ENCODE measurements around the gene CCSER1. TPM values are rescaled to one million over a fixed set of nuclear protein-coding genes. Genes with fewer than 3 reads are reported as not detected.

CCSER1 gene
- total and polyA plus RNA-seq, 2 of the 8 experiments (the other 6 are each of a cell fraction or from before 2014, with no cell fraction given) = 0.26 to 0.84 TPM

GRCh38 chr4:90643156-90643555 lies 516.0 kb downstream of the CCSER1 start:
- H3K23me2 ChIP-seq (ENCODE audit: low read depth, low read length) = no peaks in the 10 kb centered on the region
- H4K5ac ChIP-seq (ENCODE audit: insufficient read length, low read depth, low read length) = no peak overlapping the region
- H2BK5ac ChIP-seq (ENCODE audit: low read depth, low read length) = no peak overlapping the region
- TF ChIP-seq RBBP5 (IDR thresholded peaks at IDR 0.05; ENCODE audit: borderline replicate concordance, low read depth, low read length) = no peak
- no peak for TF ChIP-seq POLR2AphosphoS5 (IDR thresholded peaks at IDR 0.05; ENCODE audit: low read depth, low read length)
- TF ChIP-seq NANOG (IDR thresholded peaks at IDR 0.05; ENCODE audit: insufficient read depth, low read depth, low read length, poor library complexity, severe bottlenecking) = no peak
- no peak for TF ChIP-seq CEBPB (IDR thresholded peaks at IDR 0.05; ENCODE audit: low read depth, low read length)
- TF ChIP-seq SP2 (IDR thresholded peaks at IDR 0.05; ENCODE audit: low read length) = no peak
- TF ChIP-seq KDM5A (IDR thresholded peaks at IDR 0.05; ENCODE audit: low read length) = no peak
- no peak for TF ChIP-seq CHD2 (IDR thresholded peaks at IDR 0.05; ENCODE audit: low read length)
- no peak for TF ChIP-seq ZNF274 (IDR thresholded peaks at IDR 0.05; ENCODE audit: borderline replicate concordance, extremely low read depth, low read length)
- no peak for TF ChIP-seq PHF8 (conservative IDR thresholded peaks at IDR 0.05; ENCODE audit: low read depth, low read length)
- H3K56ac ChIP-seq (replicated peaks; ENCODE audit: insufficient read length, low read depth, low read length) = no peak overlapping the region
- H4K20me1 ChIP-seq (replicated peaks in 1 of 2; ENCODE audit: control insufficient read depth in 1 of 2, insufficient read depth in 2 of 2, low read length in 2 of 2) = no peaks in the 10 kb centered on the region
- H2BK20ac ChIP-seq (ENCODE audit: low read length) = no peak overlapping the region
- H2AK5ac ChIP-seq (ENCODE audit: low read depth, low read length) = no peak overlapping the region
- H3K4me3 ChIP-seq (ENCODE audit: extremely low read depth in 1 of 4, insufficient read depth in 2 of 4, low read depth in 3 of 4, low read length in 4 of 4) = no peak overlapping the region
- H2AFZ ChIP-seq (ENCODE audit: low read length) = no peak overlapping the region
- no peak overlapping the region for H4K8ac ChIP-seq (ENCODE audit: extremely low read depth, insufficient read depth, low read length)
- no peak overlapping the region for H3K27ac ChIP-seq (ENCODE audit: low read depth, low read length)
- no peaks in the 10 kb centered on the region for H3K79me1 ChIP-seq (ENCODE audit: low read depth, low read length)
- ChIA-PET CTCF (ENCODE audit: partially characterized antibody) (interaction anchor here (0.6 kb wide), 1 partner anchor 468 kb away, joined by 3 read pairs; no protein-coding TSS in a partner anchor), POLR2A (ENCODE audit: partially characterized antibody) (no interaction called here)
- H2BK12ac ChIP-seq (ENCODE audit: low read depth, low read length) = no peak overlapping the region
- H3K36me3 ChIP-seq (ENCODE audit: control insufficient read depth in 2 of 4, insufficient read depth in 4 of 4, low read length in 3 of 4) = no peaks in the 10 kb centered on the region
- H2BK120ac ChIP-seq (replicated peaks; ENCODE audit: low read depth, low read length) = no peak overlapping the region
- no peaks in the 10 kb centered on the region for H3K27me3 ChIP-seq (replicated peaks in 1 of 4; ENCODE audit: control insufficient read depth in 3 of 4, extremely low read depth in 1 of 4, insufficient read depth in 3 of 4, low read length in 3 of 4)
- H2BK15ac ChIP-seq (ENCODE audit: low read length) = no peak overlapping the region
- DNase-seq (ENCODE audit: low read depth in 1 of 2, low spot score in 2 of 2) = no peak
- no peaks in the 10 kb centered on the region for H3K4me1 ChIP-seq (replicated peaks in 1 of 4; ENCODE audit: control insufficient read depth in 3 of 4, insufficient read depth in 4 of 4, low read length in 3 of 4)
- H3K4ac ChIP-seq (replicated peaks; ENCODE audit: insufficient read length, low read depth, low read length) = no peak overlapping the region
- H3K9ac ChIP-seq (replicated peaks in 1 of 4; ENCODE audit: extremely low read depth in 1 of 4, low read depth in 3 of 4, low read length in 3 of 4) = no peak overlapping the region
- H3K14ac ChIP-seq (ENCODE audit: insufficient read length) = no peak overlapping the region
- no peak overlapping the region for H3K18ac ChIP-seq (ENCODE audit: extremely low read depth, low read length)
- WGBS, 2 experiments (ENCODE audit: extremely low coverage in 1 of 2, insufficient coverage in 1 of 2, insufficient read length in 1 of 2, insufficient replicate concordance in 2 of 2, low coverage in 1 of 2, low lambda C conversion rate in 2 of 2, missing lambda C conversion rate in 1 of 2) = 100% methylated on average over 1 of the region's 1 CpG; no CpG with 5 or more reads in 1 of the 2 experiments
- no peaks in the 10 kb centered on the region for H3K9me3 ChIP-seq (ENCODE audit: insufficient read depth in 2 of 2, low read depth in 1 of 2, low read length in 1 of 2)
- no peaks in the 10 kb centered on the region for H3K79me2 ChIP-seq (ENCODE audit: control insufficient read depth in 1 of 2, insufficient read depth in 2 of 2, low read length in 2 of 2)
- no peak overlapping the region for H3K23ac ChIP-seq (ENCODE audit: insufficient read length)
- no peak overlapping the region for H4K91ac ChIP-seq (replicated peaks; ENCODE audit: insufficient read length, low read length)
- no peak overlapping the region for H3K4me2 ChIP-seq (ENCODE audit: insufficient read depth in 1 of 2, low read depth in 2 of 2, low read length in 2 of 2)
- no peak for FAIRE-seq
